Gastroesophageal sphincter (tissue), 3 donors: ENCODE results near the gene SRGAP2C.
"Not testable (repeated sequence)": the region's sequence is repeated elsewhere in the genome, so short reads cannot be mapped to it uniquely, and the experiment has no call there.

Experiments
- POLR2A ChIP-seq, 2 donors: fragments of 450-650 bp; IDR thresholded peaks; one replicate each; pipeline ENCODE4 v1.6.1; 2017; ENCODE audit warnings: antibody characterized with exemption in 2 of 2, mild to moderate bottlenecking in 2 of 2, moderate library complexity in 1 of 2
- POLR2AphosphoS5 ChIP-seq: sonication (generic); formaldehyde crosslinking; IDR thresholded peaks from one replicate; pipeline ENCODE4 v1.6.1; 2017; ENCODE audit warnings: antibody characterized with exemption
- TF ChIP-seq, protein P1 (sequence below), 4 experiments: fragments of 200-600 bp in 2 of 4; fragments of 450-650 bp in 2 of 4; sonication (generic) in 1 of 4; IDR thresholded peaks; one replicate each; pipeline ENCODE4 v1.5.1; 2017 to 2019; ENCODE audit warnings: antibody characterized with exemption in 4 of 4, mild to moderate bottlenecking in 2 of 4, moderate library complexity in 2 of 4

DNA sequence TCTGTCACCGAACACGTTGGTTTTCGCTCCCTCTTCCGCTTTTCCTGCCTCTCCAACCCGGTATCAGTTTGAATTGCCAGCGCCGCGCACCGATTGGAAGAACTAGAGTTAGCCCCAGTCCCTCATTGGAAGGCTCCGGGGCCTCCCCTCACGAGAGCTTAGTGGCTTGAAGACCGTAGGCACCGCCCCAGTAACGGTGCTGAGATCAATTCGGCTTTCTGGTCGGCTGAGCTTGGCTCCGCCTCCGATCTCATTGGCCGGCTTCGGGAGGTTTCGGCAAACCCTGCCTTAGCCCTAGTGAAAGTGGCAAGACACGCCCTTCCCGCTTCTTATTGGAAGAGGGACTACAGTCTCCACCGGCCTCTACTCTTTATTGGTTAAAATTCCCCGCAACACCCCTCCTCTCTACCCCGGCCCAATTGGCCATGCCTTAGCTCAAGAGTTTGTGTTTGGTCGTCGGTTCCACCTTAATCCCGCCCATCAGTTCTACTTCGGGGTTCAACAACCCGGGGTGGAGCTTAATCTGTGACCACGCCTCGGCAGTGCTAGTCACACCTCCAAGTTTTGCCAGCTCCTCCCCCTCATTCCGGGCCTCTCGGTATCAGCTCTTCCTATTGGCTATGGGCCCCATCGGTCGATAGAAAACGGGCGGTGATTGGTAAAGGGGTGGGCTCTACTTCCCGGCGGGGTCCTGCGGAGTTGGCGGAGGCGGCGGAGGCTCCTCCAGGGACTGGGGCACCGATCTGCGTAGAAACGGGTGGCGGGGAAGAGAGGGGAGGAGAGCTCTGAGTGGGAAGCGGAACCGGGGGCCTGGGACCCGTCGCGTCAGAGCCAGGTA, at the start of gene SRGAP2C, which contains the start of gene FAM72B:
- TF ChIP-seq POLR2AphosphoS5 (peak; percentile 73), POLR2A (IDR thresholded peaks at IDR 0.05) (peak; percentile 67 to 72)
- TF ChIP-seq, protein P1, sequence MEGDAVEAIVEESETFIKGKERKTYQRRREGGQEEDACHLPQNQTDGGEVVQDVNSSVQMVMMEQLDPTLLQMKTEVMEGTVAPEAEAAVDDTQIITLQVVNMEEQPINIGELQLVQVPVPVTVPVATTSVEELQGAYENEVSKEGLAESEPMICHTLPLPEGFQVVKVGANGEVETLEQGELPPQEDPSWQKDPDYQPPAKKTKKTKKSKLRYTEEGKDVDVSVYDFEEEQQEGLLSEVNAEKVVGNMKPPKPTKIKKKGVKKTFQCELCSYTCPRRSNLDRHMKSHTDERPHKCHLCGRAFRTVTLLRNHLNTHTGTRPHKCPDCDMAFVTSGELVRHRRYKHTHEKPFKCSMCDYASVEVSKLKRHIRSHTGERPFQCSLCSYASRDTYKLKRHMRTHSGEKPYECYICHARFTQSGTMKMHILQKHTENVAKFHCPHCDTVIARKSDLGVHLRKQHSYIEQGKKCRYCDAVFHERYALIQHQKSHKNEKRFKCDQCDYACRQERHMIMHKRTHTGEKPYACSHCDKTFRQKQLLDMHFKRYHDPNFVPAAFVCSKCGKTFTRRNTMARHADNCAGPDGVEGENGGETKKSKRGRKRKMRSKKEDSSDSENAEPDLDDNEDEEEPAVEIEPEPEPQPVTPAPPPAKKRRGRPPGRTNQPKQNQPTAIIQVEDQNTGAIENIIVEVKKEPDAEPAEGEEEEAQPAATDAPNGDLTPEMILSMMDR (IDR thresholded peaks at IDR 0.05), result not testable (repeated sequence)
